DMS 273 (cell line): ENCODE results near the gene TIMM23.
"Not testable (repeated sequence)": the region's sequence is repeated elsewhere in the genome, so short reads cannot be mapped to it uniquely, and the experiment has no call there.

Experiments
- DNase-seq: peaks from one replicate; lab custom pipeline; 2025; ENCODE audit not compliant: unreplicated experiment; lab: John Stamatoyannopoulos, UW

Gene TIMM23

DNA sequence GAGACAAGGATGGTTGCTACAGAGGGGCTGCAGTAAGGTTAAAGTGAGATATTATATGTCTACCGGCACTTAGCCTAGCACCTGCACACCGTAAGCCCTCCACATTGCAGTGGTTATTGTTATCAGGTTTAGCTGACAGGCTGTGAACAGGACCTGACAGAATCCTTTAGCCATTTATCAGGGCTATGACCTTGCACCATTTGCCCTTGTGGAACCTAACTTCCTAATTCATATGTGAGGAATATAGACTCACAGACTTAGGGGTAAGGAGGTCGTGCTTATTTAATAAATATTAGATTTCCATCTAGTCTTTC lies 48.0 kb downstream of the TIMM23 start:
- DNase-seq: no peak

DNA sequence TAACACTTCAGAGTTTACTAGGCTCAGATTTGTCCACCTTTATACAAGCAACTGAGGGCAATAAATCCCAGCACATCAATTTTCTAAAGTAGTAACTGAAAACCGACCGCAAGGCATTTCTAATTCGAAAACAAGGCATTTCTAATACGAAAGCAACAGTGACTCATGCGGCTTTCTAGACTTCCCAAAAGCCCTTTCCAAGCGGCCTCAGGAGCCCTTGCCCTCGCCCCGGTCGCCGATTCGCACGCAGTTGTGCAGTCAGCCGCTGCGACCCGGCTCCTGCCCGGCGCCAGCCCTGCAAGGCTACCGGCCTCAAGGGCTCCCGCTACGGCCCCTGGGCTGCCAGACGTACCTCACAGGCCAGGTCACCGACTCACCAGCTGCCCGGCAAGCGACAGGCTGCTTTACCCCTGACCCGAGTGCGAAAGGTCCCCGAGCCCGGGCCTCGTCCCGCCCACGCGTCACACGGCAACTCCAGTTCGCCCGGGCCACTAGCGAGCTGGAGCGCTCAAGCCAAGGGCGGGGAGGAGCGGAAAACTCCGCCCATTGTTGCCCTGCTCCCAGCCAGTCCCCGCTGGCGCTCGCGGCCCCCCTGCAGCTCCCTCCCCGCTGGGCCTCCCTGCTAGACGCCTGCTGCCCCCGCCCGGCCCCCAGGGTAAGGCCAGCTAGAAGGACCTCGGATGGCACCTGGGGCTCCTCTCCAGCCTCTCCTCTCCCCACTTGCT lies 50.9 kb downstream of the TIMM23 start:
- DNase-seq: peak; percentile 91

- peak; percentile 21 for DNase-seq
Measured at GRCh38 chr10:46024948-46025347, 52.7 kb downstream of the TIMM23 start.

DNA sequence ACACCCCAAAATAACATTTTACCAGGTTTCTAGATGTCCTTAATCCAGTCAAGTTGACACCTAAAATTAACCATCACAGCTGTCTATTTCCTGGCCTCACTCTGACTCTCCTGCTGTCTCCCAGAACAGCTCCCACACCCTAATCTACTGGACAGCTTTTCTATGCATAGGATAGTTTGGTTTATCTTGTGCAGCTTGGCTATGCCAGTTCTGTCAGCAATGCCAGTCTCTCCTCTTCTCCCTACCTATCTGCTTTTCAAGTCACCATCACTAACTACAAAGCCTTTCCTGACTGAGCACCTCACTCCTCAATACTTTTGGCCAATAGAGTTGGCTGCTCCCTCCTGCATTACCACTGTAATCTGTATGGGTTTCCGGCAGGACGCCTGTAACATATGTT lies 53.1 kb downstream of the TIMM23 start:
- peak; percentile 19 for DNase-seq

DNA sequence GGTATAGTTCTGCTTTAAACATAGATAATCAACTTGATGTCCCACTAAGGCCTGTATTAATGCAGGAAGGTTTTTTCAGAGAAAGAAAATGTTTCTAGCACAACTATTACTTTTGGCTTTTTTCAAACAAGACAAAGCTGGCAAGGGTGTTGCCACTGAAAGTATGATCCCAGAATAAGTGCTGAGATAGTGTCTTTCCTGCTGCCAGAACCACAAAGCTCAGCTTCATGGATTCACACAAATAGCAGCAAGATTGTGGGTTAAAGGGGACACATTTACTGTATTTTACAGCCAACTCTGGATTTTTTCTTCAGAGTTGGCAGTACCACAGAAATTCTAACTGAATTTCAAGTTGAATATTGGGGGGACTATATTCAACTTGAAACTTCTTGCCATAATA lies 53.8 kb downstream of the TIMM23 start:
- no peak for DNase-seq

- peak; percentile 52 for DNase-seq
Measured at GRCh38 chr10:46028584-46029460, 56.5 kb downstream of the TIMM23 start.

DNA sequence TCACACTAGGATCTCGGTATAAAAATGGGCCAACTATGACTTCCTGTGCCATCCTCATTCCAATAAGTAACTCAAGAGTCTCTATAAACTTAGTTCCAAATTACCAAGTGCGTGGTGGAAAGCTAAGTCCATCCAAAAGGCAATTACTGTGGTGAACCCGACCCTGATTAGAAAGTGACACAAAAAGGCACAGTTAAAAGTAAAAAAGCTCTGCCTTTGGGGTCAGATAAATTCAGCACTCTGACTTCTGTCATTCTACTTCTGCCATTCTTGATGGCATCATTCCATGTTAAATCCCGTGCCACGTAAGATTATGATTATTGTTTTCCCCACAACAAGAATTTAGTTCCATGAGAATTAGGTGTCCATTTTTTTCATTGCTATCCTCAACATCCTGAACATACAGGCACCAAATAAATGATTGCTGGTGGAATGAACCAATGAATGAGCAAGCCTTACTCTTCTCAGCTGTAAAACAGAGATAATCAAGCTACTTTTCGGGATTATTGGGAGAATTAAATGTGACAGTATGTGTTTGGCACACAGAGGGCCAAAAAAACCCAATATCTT lies 57.3 kb downstream of the TIMM23 start:
- no peak for DNase-seq

DNA sequence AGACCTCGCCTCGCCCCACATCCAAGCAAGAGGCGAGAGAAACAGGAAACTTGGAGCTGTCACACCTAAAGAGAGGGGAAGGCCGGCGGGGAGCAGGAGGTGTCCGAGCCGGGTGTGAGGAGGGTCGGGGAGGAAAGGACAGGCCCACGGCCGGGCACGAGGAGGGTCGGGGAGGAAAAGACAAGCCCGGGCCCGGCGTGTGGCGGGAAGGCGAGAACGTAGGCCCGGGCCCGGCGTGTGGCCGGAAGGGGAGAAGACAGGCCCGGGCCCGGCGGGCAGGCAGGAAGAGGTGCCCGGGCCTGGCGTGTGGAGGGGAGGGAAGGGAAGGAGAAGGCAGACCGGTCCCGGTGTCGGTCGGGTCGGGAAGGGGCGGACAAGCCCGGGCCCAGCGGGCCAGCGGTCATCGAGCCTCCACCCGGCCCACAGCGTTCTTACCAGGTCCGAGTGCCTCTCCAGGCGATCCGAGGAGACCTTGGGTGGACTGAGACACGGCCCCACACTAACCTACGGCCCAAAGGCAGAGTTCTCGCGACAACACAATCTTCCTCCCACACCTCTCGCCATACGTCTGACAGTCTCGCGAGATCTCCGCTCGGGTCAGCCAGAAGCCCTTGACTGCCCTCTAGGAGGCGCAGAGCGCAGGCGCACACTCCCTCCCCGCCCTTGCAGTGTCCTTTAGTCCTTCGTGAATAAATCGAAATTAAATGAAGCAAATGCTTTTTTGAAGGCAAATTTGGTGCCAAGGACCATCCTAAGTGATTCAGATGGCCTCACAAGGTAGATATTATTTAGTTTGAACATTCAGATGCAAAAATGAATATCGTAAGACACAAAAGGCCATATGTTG lies 58.0 kb downstream of the TIMM23 start, which contains the start of gene NCOA4:
NCOA4 (minus strand) TSS at position 533 of the 847 bp plus-strand sequence. CDS start 13,943 bp downstream, outside the sequence.
- DNase-seq: peak; percentile 97

- no peak for DNase-seq
Measured at GRCh38 chr10:46031648-46032532, 59.6 kb downstream of the TIMM23 start.

DNA sequence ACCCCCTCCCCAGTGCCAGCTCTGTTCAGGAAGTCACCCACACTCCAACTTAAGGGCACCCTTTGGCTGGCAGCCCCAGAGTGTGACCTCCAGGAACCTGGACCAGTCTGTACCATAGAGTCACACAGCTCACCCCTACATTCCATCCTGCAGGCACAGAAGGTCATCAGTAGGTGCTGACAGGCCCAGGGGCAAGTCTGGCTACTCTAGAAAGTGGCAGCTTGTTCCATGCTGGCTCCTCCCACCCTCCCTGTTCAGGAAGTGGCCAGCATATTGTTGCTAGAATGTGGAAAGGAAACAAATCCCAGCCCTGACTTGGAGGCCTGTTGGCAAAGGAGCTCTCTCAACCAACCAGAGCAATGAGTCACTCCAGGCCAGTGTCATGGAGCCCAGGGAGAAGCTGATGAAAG lies 61.3 kb downstream of the TIMM23 start:
- DNase-seq: peak; percentile 8

DNA sequence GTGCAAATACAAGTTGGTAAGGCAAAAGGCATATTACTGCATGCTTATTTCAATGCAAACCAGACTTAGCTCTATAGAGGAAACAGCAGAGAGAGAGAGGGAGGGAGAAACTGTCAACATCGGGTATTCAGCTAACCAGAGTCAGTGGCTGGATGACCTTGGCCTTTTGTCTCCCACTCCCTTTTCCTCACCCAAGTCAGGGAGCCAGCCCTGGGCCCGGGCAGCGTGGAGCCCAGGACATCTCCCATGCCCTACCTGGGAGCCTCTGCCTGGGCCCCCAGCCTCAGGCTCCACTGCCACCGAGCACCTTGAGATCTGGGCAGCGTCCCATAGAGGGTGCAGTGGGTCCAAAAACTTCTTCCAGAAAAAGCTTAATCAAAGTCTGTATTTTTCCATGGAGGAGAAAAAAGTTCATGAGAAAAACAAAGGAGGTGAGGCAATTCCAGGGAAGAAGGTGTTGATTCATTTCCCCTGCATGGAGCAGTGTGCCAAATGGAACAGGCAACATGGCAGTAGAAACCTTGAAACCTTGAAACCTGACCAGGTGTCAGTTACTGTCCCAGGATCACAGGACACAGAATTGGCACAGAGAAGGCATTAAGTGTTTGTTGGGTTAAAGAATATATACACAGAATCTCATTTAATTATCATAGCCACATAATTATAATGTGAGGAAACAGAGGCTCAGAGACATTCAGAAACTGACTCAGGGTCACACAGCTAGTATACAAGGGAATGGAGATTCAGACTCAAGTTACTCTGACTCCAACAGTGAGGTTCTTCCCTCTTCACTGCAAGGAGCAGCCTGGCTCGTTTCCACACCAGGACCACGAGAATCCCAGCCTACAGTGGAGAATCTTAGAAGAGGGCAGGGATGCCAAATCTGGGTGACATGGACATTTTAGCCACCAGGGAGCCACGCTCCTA lies 63.9 kb downstream of the TIMM23 start:
- DNase-seq: no peak

DNA sequence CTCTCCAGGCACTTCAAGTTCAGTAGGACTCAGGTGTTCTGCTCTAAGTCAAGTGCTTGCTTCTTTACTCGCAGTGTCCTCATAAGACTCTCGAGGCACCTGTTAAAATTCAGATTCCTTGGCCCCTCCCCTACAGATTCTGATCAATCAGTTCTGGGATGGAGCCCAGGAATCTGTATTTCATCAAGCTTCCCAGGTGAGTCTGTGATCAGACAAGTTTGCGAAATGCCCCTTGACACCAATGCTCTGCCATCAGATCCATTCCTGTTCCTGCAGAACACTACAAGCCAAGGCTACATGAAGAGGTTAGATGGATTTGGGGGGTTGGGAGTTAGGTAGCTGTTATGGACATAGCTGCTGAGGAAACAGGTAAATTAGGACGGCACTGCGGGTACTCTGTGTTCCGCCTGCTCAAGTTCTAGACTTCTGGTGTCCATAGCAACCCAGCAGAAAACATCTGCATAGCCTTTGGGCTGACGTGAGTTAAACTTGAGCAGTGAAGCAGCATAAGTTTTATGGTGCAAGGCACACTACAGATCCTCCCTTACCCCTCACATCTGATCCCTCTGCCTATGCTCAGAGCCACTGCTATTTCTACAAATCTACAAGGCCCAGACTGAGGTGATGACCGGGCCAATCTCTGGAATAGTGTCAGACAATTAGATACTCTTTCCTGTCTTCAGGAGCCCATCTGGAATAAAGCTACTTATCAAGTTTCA lies 65.0 kb downstream of the TIMM23 start:
- no peak for DNase-seq

DNA sequence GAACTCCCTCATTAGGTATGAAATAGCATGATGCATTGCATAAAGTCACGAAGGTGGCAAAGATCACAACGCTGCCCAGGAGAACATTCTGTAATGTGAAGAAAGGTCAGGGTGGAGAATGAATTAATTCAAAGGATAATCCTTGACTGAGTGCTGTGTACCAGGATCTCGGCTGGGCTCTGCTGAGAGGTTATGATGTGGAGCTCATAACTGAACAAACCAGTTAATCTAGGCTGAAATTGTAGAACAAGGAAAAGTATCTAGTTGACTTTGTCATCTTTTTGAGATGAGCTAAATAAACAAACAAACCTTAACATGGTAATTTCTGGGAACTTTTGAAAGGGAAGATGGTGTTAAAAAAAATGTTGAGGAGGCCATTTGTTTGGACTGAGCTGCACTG lies 67.7 kb downstream of the TIMM23 start:
- no peak for DNase-seq

DNA sequence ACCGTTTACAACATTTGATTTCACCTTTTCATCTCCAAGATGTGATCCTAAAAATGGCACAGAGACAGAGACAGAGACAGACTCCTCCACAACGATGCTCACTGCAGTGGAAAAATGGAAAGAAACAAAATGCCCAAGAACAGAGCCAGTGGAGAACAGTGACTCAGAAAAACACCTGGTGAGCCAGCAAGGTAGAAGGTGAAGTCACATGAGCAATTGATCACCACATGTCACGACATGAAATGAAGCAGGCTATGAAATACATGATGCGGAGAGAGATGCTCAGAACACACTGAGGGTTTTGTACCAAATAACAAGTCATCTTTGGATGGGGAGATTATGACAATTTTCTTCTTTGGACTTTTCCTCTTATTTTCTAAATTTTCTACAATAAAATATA lies 70.2 kb downstream of the TIMM23 start:
- no peak for DNase-seq

GRCh38 chr10:46046261-46046660 lies 74.0 kb downstream of the TIMM23 start, which contains the start of gene MSMB:
Gene MSMB, minus strand, starts transcription at chr10:46046269. Its CDS starts 32 bp downstream, at chr10:46046237.
- no peak for DNase-seq

GRCh38 chr10:46048152-46048551 lies 75.9 kb downstream of the TIMM23 start:
- no peak for DNase-seq

- DNase-seq: not testable (repeated sequence)
Measured at GRCh38 chr10:46049497-46049831, 77.2 kb downstream of the TIMM23 start.

GRCh38 chr10:46050941-46051623 lies 78.8 kb downstream of the TIMM23 start:
- DNase-seq: no peak
